ES-I3 (cell line): ENCODE measurements around the gene C17orf114.

Source experiments
- H3K36me3 ChIP-seq: 2 replicates; pipeline ENCODE4 v1.6.1; 2013; ENCODE audit warnings: mild to moderate bottlenecking, low read length, control low read depth, moderate library complexity; ENCODE audit not compliant: insufficient read depth
- H3K4me1 ChIP-seq: 2 replicates; pipeline ENCODE4 v1.6.1; 2013; ENCODE audit warnings: mild to moderate bottlenecking, control low read depth, low read length; ENCODE audit not compliant: insufficient read depth
- H3K9ac ChIP-seq: 2 replicates; pipeline ENCODE4 v1.6.1; 2013; ENCODE audit warnings: low read depth, mild to moderate bottlenecking, low read length, moderate library complexity
- H3K9me3 ChIP-seq: 2 replicates; pipeline ENCODE4 v1.6.1; 2013; ENCODE audit warnings: mild to moderate bottlenecking, low read length, moderate library complexity; ENCODE audit not compliant: control insufficient read depth, insufficient read depth

Gene C17orf114

DNA sequence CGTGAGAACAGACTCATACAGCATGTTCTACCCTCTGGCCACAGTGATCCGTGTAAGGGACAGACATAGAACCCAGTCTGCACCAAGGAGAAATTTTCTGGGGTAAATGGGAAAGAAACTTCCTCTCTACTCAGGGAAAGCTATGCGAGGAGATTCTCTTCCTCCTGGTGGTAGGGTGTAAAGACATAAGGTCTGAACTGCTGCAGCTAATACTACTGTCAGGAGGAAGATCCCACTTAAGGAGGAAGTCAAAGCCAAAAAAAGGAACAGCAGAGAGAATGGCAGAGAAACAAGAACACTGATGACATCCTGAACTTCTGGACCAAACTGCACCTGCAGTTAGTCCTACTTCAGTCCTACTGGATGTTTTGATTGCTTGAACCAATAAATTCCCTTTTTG lies 37.5 kb downstream of the C17orf114 start:
- no peak overlapping the region for H3K9ac ChIP-seq
- H3K36me3 ChIP-seq, result no peaks in the 10 kb centered on the region
- no peaks in the 10 kb centered on the region for H3K4me1 ChIP-seq
- no peaks in the 10 kb centered on the region for H3K9me3 ChIP-seq

DNA sequence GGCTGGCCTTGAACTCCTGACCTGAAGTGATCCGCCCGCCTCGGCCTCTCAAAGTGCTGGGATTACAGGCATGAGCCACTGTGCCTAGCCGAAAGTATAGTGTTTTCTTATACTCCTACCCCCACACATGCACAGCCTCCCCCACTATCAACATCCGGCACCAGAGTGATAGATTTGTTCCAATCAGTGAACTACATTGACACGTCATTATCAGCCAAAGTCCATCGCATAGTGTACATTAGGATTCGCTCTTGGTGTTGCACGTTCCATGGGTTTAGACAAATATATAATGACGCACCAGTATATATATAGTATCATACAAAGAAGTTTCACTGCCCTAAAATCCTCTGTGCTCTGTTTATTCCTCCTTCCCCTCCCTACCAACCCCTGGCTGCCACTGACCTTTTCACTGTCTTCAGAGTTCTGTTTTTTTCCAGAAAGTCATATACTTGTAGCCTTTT lies 42.3 kb downstream of the C17orf114 start:
- Histone ChIP-seq H3K4me1 (no peaks in the 10 kb centered on the region), H3K9me3 (no peaks in the 10 kb centered on the region), H3K36me3 (no peaks in the 10 kb centered on the region), H3K9ac (no peak overlapping the region)

DNA sequence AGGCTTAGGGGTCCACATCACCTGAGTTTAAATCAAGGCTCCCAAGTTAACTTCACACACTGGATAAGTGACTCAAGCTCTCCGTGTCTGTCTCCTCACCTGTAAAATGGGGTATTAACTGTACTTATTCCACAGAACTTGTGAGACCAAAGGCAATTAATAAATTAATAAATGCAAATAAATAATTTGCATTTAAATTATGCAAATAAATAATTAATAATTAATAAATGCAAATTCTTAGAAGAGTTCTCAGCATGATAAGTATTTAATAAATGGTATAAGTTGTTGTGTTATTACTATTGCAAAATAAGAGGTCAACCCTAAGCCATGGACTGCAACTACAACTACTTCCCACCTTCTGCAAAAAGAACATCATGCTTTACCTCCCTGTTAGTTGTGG lies 48.7 kb downstream of the C17orf114 start:
- H3K9ac ChIP-seq, result no peak overlapping the region
- H3K4me1 ChIP-seq, result no peaks in the 10 kb centered on the region
- H3K36me3 ChIP-seq, result no peaks in the 10 kb centered on the region
- H3K9me3 ChIP-seq, result no peaks in the 10 kb centered on the region

DNA sequence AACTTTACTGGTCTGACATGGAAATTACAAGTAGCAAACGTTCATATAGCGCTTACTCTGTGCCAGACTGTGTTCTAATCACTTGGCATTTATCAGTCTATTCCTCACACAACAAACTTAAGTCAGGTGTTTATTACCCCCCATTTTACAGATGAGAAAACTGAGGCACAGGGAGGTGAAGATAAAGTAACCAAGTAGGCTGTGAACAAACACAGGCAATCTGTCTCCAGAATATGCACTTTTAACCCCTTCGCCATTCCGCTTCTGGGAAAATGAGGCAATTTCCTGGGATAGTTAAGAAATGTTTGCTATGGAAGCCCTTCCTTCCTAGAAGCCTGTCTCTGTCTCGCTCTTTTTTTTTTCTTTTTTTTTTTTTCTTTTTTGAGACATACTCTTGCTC lies 50.2 kb downstream of the C17orf114 start:
- no peak overlapping the region for H3K9ac ChIP-seq
- H3K9me3 ChIP-seq, result no peaks in the 10 kb centered on the region
- no peaks in the 10 kb centered on the region for H3K36me3 ChIP-seq
- no peaks in the 10 kb centered on the region for H3K4me1 ChIP-seq
